ENCODE measurements around the gene NKPD1. TPM values are rescaled to one million over a fixed set of nuclear protein-coding genes. Genes with fewer than 3 reads are reported as not detected.

NKPD1 gene
- total and polyA plus RNA-seq, 2 donors (not counting 1 experiment from before 2014, with no cell fraction given) = 0.27 to 0.36 TPM

- no peak overlapping the region for H3K27ac Mint-ChIP-seq
- H3K27ac ChIP-seq (ENCODE audit: low read length in 2 of 2) = no peak overlapping the region
- TF ChIP-seq EZH2 (IDR thresholded peaks at IDR 0.05; ENCODE audit: borderline replicate concordance, insufficient read depth, low read depth, low read length, poor library complexity, severe bottlenecking) (no peak), CTCF (IDR thresholded peaks at IDR 0.05) (no peak)
- H3K36me3 ChIP-seq (replicated peaks in 1 of 2; ENCODE audit: control extremely low read depth in 1 of 2, control insufficient read depth in 1 of 2, extremely low read depth in 1 of 2, insufficient read depth in 2 of 2, low read length in 1 of 2) = peaks cover 4% of the 10 kb centered on the region in 2 experiments
- no peaks in the 10 kb centered on the region for H3K27me3 Mint-ChIP-seq
- WGBS (ENCODE audit: insufficient coverage) = 90% methylated on average over 4 of the region's 4 CpGs
- H3K4me1 Mint-ChIP-seq = peaks cover 46% of the 10 kb centered on the region
- H3K9ac ChIP-seq (ENCODE audit: low read length) = no peak overlapping the region
- H3K4me3 ChIP-seq (ENCODE audit: control extremely low read depth in 1 of 5, extremely low read depth in 1 of 5, insufficient read depth in 1 of 5, low read depth in 2 of 5, low read length in 4 of 5) = no peak overlapping the region
- no peaks in the 10 kb centered on the region for H3K9me3 Mint-ChIP-seq (ENCODE audit: insufficient read depth)
- POLR2A ChIA-PET = no interaction called here
- peaks cover 25 to 40% of the 10 kb centered on the region in 2 donors for H3K4me1 ChIP-seq (ENCODE audit: control insufficient read depth in 2 of 2, insufficient read depth in 2 of 2, low read length in 2 of 2)
- intact Hi-C loops (cut with micrococcal nuclease) = no loop called here
- no peak overlapping the region for H2AFZ ChIP-seq (ENCODE audit: insufficient read depth, low read depth, low read length, poor library complexity, severe bottlenecking)
- no peak overlapping the region for H3K4me2 ChIP-seq (replicated peaks; ENCODE audit: low read depth, low read length, poor library complexity, severe bottlenecking)
- peaks cover 46% of the 10 kb centered on the region for H4K20me1 ChIP-seq (ENCODE audit: control insufficient read depth, insufficient read depth, low read length, poor library complexity, severe bottlenecking)
- no peak overlapping the region for H3K4me3 Mint-ChIP-seq
- H3K9me3 ChIP-seq (ENCODE audit: control extremely low read depth in 1 of 3, control insufficient read depth in 2 of 3, insufficient read depth in 1 of 3, low read length in 2 of 3) = no peaks in the 10 kb centered on the region
- no peak for DNase-seq
- ATAC-seq (ENCODE audit: low read depth) = no peak
- CTCF ChIA-PET = interaction anchor here (0.9 to 1.6 kb wide), 4 partner anchors 12 to 164 kb away, joined by 3 to 5 read pairs (median 4); no protein-coding TSS in a partner anchor
- H3K79me2 ChIP-seq (ENCODE audit: control insufficient read depth, insufficient read depth, low read length) = peaks cover 44% of the 10 kb centered on the region
- no peaks in the 10 kb centered on the region for H3K27me3 ChIP-seq (replicated peaks in 1 of 4; ENCODE audit: control extremely low read depth in 1 of 4, control insufficient read depth in 3 of 4, insufficient read depth in 4 of 4, low read length in 3 of 4)
Measured at GRCh38 chr19:45182758-45183157, 22.0 kb upstream of the NKPD1 start.

- H3K27ac Mint-ChIP-seq = peak overlapping the region; percentile 65
- peaks cover 47% of the 10 kb centered on the region for H3K4me1 Mint-ChIP-seq
- Histone ChIP-seq H3K4me1 (ENCODE audit: control insufficient read depth in 2 of 2, insufficient read depth in 2 of 2, low read length in 2 of 2) (peaks cover 28 to 43% of the 10 kb centered on the region in 2 donors), H3K9me3 (ENCODE audit: control extremely low read depth in 1 of 3, control insufficient read depth in 2 of 3, insufficient read depth in 1 of 3, low read length in 2 of 3) (no peaks in the 10 kb centered on the region), H4K20me1 (ENCODE audit: control insufficient read depth, insufficient read depth, low read length, poor library complexity, severe bottlenecking) (peaks cover 46% of the 10 kb centered on the region), H3K27me3 (replicated peaks in 1 of 4; ENCODE audit: control extremely low read depth in 1 of 4, control insufficient read depth in 3 of 4, insufficient read depth in 4 of 4, low read length in 3 of 4) (no peaks in the 10 kb centered on the region), H3K79me2 (ENCODE audit: control insufficient read depth, insufficient read depth, low read length) (peaks cover 51% of the 10 kb centered on the region), H3K4me3 (ENCODE audit: control extremely low read depth in 1 of 5, extremely low read depth in 1 of 5, insufficient read depth in 1 of 5, low read depth in 2 of 5, low read length in 4 of 5) (no peak overlapping the region), H3K36me3 (replicated peaks in 1 of 2; ENCODE audit: control extremely low read depth in 1 of 2, control insufficient read depth in 1 of 2, extremely low read depth in 1 of 2, insufficient read depth in 2 of 2, low read length in 1 of 2) (peaks cover 4% of the 10 kb centered on the region in 2 experiments), H3K27ac (ENCODE audit: low read length in 2 of 2) (no peak overlapping the region), H3K4me2 (replicated peaks; ENCODE audit: low read depth, low read length, poor library complexity, severe bottlenecking) (no peak overlapping the region), H3K9ac (ENCODE audit: low read length) (no peak overlapping the region), H2AFZ (ENCODE audit: insufficient read depth, low read depth, low read length, poor library complexity, severe bottlenecking) (no peak overlapping the region)
- ATAC-seq (ENCODE audit: low read depth) (no peak), DNase-seq (no peak)
- ChIA-PET POLR2A (interaction anchor here (0.6 kb wide), 1 partner anchor 78 kb away, joined by 3 read pairs; no protein-coding TSS in a partner anchor), CTCF (no interaction called here)
- intact Hi-C loops (cut with micrococcal nuclease) = no loop called here
- WGBS (ENCODE audit: insufficient coverage) = 94% methylated on average over 7 of the region's 7 CpGs
- H3K27me3 Mint-ChIP-seq = no peaks in the 10 kb centered on the region
- peak overlapping the region; percentile 71 for H3K4me3 Mint-ChIP-seq
- H3K9me3 Mint-ChIP-seq (ENCODE audit: insufficient read depth) = no peaks in the 10 kb centered on the region
- TF ChIP-seq CTCF (IDR thresholded peaks at IDR 0.05) (no peak), EZH2 (IDR thresholded peaks at IDR 0.05; ENCODE audit: borderline replicate concordance, insufficient read depth, low read depth, low read length, poor library complexity, severe bottlenecking) (no peak)
Measured at GRCh38 chr19:45180936-45181335, 20.2 kb upstream of the NKPD1 start.

Data from B cell (primary cell).